ENCODE measurements around the gene ATP2B1. TPM values are rescaled to one million over a fixed set of nuclear protein-coding genes. Genes with fewer than 3 reads are reported as not detected.

The ATP2B1 gene
- total RNA-seq, 1 experiment from 2014 or later = 91.2 TPM

GRCh38 chr12:89589753-89590152, 118.9 kb downstream of the ATP2B1 start:
- DNase-seq (ENCODE audit: low read depth) = no peak

- no peak for DNase-seq (ENCODE audit: low read depth)
Observed at GRCh38 chr12:89578499-89578898, 130.1 kb downstream of the ATP2B1 start.

GRCh38 chr12:89576572-89577220, 131.9 kb downstream of the ATP2B1 start:
- no peak for DNase-seq (ENCODE audit: low read depth)

- DNase-seq (ENCODE audit: low read depth) = no peak
Observed at GRCh38 chr12:89575374-89575773, 133.3 kb downstream of the ATP2B1 start.

GRCh38 chr12:89574736-89575208, 133.9 kb downstream of the ATP2B1 start:
- peak; percentile 87 for DNase-seq (ENCODE audit: low read depth)

GRCh38 chr12:89573051-89573810, 135.4 kb downstream of the ATP2B1 start:
- no peak for DNase-seq (ENCODE audit: low read depth)

GRCh38 chr12:89571491-89572195, 137.0 kb downstream of the ATP2B1 start:
- peak; percentile 87 for DNase-seq (ENCODE audit: low read depth)

GRCh38 chr12:89568484-89568883, 140.2 kb downstream of the ATP2B1 start:
- no peak for DNase-seq (ENCODE audit: low read depth)

GRCh38 chr12:89567691-89568239, 140.9 kb downstream of the ATP2B1 start:
- DNase-seq (ENCODE audit: low read depth) = no peak

- DNase-seq (ENCODE audit: low read depth) = peak; percentile 80
Observed at GRCh38 chr12:89566615-89567014, 142.0 kb downstream of the ATP2B1 start.

- no peak for DNase-seq (ENCODE audit: low read depth)
Observed at GRCh38 chr12:89565002-89565401, 143.6 kb downstream of the ATP2B1 start.

- no peak for DNase-seq (ENCODE audit: low read depth)
Observed at GRCh38 chr12:89559753-89560152, 148.9 kb downstream of the ATP2B1 start.

GRCh38 chr12:89556976-89557375, 151.7 kb downstream of the ATP2B1 start:
- peak; percentile 74 for DNase-seq (ENCODE audit: low read depth)

- no peak for DNase-seq (ENCODE audit: low read depth)
Observed at GRCh38 chr12:89552376-89552775, 156.3 kb downstream of the ATP2B1 start.

- no peak for DNase-seq (ENCODE audit: low read depth)
Observed at GRCh38 chr12:89551747-89552146, 156.9 kb downstream of the ATP2B1 start.

GRCh38 chr12:89547101-89547500, 161.5 kb downstream of the ATP2B1 start:
- DNase-seq (ENCODE audit: low read depth) = peak; percentile 42

- no peak for DNase-seq (ENCODE audit: low read depth)
Observed at GRCh38 chr12:89546151-89546550, 162.5 kb downstream of the ATP2B1 start.

GRCh38 chr12:89544681-89545184, 163.9 kb downstream of the ATP2B1 start:
- peak; percentile 95 for DNase-seq (ENCODE audit: low read depth)

- DNase-seq (ENCODE audit: low read depth) = no peak
Observed at GRCh38 chr12:89544022-89544421, 164.6 kb downstream of the ATP2B1 start.

- DNase-seq (ENCODE audit: low read depth) = peak; percentile 78
Observed at GRCh38 chr12:89542912-89543592, 165.6 kb downstream of the ATP2B1 start.

- no peak for DNase-seq (ENCODE audit: low read depth)
Observed at GRCh38 chr12:89542236-89542635, 166.4 kb downstream of the ATP2B1 start.

Measured in RPMI7951 (cell line).